GM10266 (cell line): Measurements from ENCODE around the gene TTLL6.

Experiments
- DNase-seq: peaks from one replicate; pipeline ENCODE4 v3.0.0; 2012; ENCODE audit errors: extremely low spot score
- CTCF ChIP-seq: IDR thresholded peaks from 2 replicates; pipeline ENCODE4 v1.5.1; 2012; ENCODE audit warnings: mild to moderate bottlenecking, low read depth; ENCODE audit not compliant: control insufficient read depth, insufficient read depth; ENCODE audit errors: missing control alignments

The TTLL6 gene

GRCh38 chr17:48816774-48817590 is at the start of gene TTLL6:
TTLL6 (minus strand) TSS chr17:48817229; CDS start chr17:48817072, 157 bp downstream.
- DNase-seq: peak; percentile 84
- no peak for TF ChIP-seq CTCF

- no peak for TF ChIP-seq CTCF
- DNase-seq: no peak
Measured at GRCh38 chr17:48860456-48860855, 43.4 kb upstream of the TTLL6 start.

- no peak for DNase-seq
- TF ChIP-seq CTCF: no peak
Measured at GRCh38 chr17:48860034-48860433, 43.0 kb upstream of the TTLL6 start.

DNA sequence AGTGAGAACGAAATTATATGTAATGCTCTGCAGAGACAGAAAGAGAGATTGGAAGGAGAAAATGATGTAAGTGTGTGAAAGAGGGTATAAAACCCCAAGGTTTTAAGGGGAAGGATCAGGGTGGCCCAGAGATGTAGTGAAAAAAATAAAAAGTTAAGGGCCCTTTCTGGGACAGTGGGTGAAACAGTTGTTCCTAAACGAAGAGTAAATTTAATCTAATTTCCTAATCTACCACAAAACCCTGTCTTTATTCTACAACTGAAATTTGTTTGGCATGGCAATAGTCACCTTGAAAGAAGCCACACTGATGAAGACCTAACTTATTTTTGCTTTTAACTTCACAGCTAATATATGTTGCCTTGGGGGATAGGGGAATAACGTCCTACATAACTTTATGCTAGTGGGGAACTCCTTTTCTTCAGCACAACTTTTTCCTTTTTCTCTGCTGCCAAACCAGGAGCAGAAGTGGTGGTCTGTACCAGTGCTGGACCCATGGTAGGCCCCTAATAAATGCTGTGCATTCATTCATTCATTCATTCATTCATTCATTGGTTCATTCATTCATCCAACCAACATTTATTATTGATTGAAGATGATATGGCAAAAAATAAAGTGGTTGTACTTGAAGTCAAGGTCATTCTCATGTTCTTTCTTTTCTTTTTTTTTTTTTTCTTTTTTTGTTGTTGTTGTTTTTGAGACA is 39.2 kb upstream of the TTLL6 start:
- no peak for TF ChIP-seq CTCF
- no peak for DNase-seq

DNA sequence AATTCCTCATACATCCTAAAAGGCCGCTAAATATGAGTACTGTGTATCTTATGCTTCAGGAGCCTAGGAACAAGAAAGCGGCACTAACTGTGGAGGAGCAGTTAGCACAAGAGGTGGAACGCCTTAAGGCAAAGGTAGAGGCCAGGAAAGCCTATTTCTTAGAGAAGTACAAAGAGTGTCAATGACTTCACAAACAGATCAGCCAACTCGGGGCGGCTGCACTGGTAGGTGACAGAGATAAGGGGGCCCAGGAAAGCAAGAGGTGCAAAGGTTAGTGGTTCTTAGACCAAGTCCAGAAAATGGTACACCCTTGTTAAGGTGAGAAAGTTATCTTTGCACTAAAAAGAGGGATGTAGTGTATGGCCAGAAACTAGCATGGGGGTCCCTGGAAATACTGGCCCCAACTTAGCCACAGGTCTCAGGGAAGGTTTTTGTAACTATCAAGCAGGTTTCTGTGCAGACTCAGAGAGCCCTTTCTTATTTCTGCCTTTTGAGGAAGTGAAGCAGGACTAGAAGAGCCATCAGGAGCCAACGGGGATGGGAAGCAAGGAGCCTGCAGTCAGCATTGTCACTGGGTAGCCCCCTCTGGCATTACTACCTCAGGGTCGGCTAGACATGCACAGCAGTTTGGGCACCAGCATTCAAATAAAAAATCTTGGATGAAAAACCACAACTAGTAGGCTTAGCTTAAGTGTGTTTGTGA is 37.9 kb upstream of the TTLL6 start:
- DNase-seq: no peak

DNA sequence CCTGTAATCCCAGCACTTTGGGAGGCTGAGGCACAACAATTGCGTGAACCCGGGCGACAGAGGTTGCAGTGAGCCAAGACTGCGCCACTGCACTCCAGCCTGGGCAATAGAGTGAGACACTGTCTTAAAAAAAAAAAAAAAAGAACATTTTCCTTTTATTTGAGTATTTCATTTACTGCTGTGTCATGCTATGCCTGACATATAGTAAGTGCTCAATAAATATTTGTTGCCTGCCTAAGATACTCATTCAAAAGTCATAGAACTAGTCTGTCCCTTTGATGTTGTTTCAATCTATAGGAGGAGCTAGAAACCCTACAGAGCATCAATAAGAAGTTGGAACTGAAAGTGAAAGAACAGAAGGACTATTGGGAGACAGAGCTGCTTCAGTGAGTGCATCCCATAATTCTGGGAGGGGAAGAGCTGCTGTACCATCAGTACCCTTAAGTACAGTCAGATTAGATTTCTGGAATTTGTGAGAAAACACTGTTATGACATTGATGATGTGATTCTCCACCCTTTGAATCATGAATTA is 33.8 kb upstream of the TTLL6 start:
- DNase-seq: no peak
- no peak for TF ChIP-seq CTCF

More for the DNA sequence above, 37.9 kb upstream of the TTLL6 start:
- TF ChIP-seq CTCF: no peak
